ENCODE data around the gene MAOB. TPM values are rescaled to one million over a fixed set of nuclear protein-coding genes. Genes with fewer than 3 reads are reported as not detected.

MAOB gene
- total RNA-seq, 1 experiment from 2014 or later = 1.1 TPM

- no CpG with 5 or more reads among the region's 1 CpG for WGBS (ENCODE audit: extremely low coverage, insufficient read length, low lambda C conversion rate)
- Histone ChIP-seq H4K20me1 (ENCODE audit: control insufficient read depth, insufficient read depth, insufficient read length) (no peaks in the 10 kb centered on the region), H2BK15ac (ENCODE audit: low read depth, low read length) (no peak overlapping the region), H2AFZ (ENCODE audit: low read length) (no peak overlapping the region), H3K4ac (ENCODE audit: low read depth, low read length) (no peak overlapping the region), H3K14ac (ENCODE audit: insufficient read depth, low read length) (no peak overlapping the region), H3K4me2 (ENCODE audit: insufficient read depth, insufficient read length, low read length) (no peak overlapping the region), H3K56ac (ENCODE audit: insufficient read length, low read depth, low read length) (no peak overlapping the region), H3K23ac (ENCODE audit: insufficient read length, low read depth, low read length) (no peak overlapping the region), H2BK20ac (ENCODE audit: low read depth, low read length, poor library complexity, severe bottlenecking) (no peak overlapping the region), H3K4me1 (ENCODE audit: insufficient read depth, low read length) (no peaks in the 10 kb centered on the region; the same call in 1 of the 2 replicates), H2BK120ac (ENCODE audit: low read depth, low read length, poor library complexity, severe bottlenecking) (no peak overlapping the region), H2AK5ac (ENCODE audit: insufficient read length, low read length) (no peak overlapping the region), H4K8ac (replicated peaks; ENCODE audit: insufficient read length, low read depth, low read length) (no peak overlapping the region), H3K9me3 (ENCODE audit: control insufficient read depth, low read depth, low read length) (no peaks in the 10 kb centered on the region), H3K79me2 (ENCODE audit: insufficient read depth, low read length) (no peaks in the 10 kb centered on the region), H3K79me1 (ENCODE audit: insufficient read depth, low read depth, low read length, poor library complexity, severe bottlenecking) (no peaks in the 10 kb centered on the region), H2BK12ac (ENCODE audit: insufficient read length, low read depth, low read length) (no peak overlapping the region), H3T11ph (ENCODE audit: low read length) (no peak overlapping the region), H3K27ac (ENCODE audit: insufficient read length, low read depth, low read length) (no peak overlapping the region), H2BK5ac (ENCODE audit: insufficient read length, low read length) (no peak overlapping the region), H4K5ac (ENCODE audit: insufficient read length, low read depth, low read length) (no peak overlapping the region), H3K9ac (ENCODE audit: extremely low read depth, insufficient read length, low read length) (no peak overlapping the region), H3K23me2 (ENCODE audit: insufficient read length, low read depth, low read length, poor library complexity, severe bottlenecking) (no peaks in the 10 kb centered on the region), H3K27me3 (ENCODE audit: insufficient read depth, low read length) (no peaks in the 10 kb centered on the region), H4K91ac (ENCODE audit: insufficient read length, low read depth, low read length) (no peak overlapping the region), H3K18ac (ENCODE audit: insufficient read length, low read depth, low read length) (no peak overlapping the region)
- Mint-ChIP-seq H3K9me3 (peaks cover 5 to 10% of the 10 kb centered on the region in 2 experiments; a peak in 4 of 5 replicates), H3K4me3 (no peak overlapping the region), H3K4me1 (no peaks in the 10 kb centered on the region), H3K27ac (no peak overlapping the region), H3K27me3 (ENCODE audit: low read depth) (peaks cover under 1% of the 10 kb centered on the region; the same call in 1 of the 2 replicates), H3K36me3 (ENCODE audit: insufficient read depth in 1 of 3, low read depth in 3 of 3) (peaks cover 0 to 5% (median 3%) of the 10 kb centered on the region in 3 experiments; a peak in 4 of 7 replicates)
- DNase-seq = no peak
- TF ChIP-seq CTCF (conservative IDR thresholded peaks at IDR 0.05) = no peak
Measured at GRCh38 chrX:43717161-43717560, 165.1 kb downstream of the MAOB start.
